B cell (primary cell): ENCODE results near the gene PDP2. TPM values are rescaled to one million over a fixed set of nuclear protein-coding genes. Genes with fewer than 3 reads are reported as not detected.
A peak's percentile ranks its signal among the peaks of the same experiment; 100 is the strongest.

Experiments used
- ATAC-seq: fragments of 200-7000 bp; cut with Tn5 transposase; one replicate; pipeline ENCODE4 v1.10.0; 2021; ENCODE audit warnings: low read depth, mild to moderate bottlenecking, moderate number of reproducible peaks, moderate library complexity
- CTCF ChIA-PET: fragments of 350-600 bp; sonication (Branson Sonifier 250); formaldehyde crosslinking; loops from one replicate; lab custom pipeline; 2021; ENCODE audit warnings: antibody characterized with exemption, inconsistent platforms; lab: Charles Lee
- POLR2A ChIA-PET: fragments of 350-600 bp; sonication (Branson Sonifier 250); formaldehyde crosslinking; loops from one replicate; lab custom pipeline; 2021; ENCODE audit warnings: antibody characterized with exemption; lab: Charles Lee
- DNase-seq: peaks from one replicate; pipeline ENCODE4 v3.0.0; 2013
- H2AFZ ChIP-seq: 2 replicates; pipeline ENCODE4 v1.6.1; 2012; ENCODE audit warnings: mild to moderate bottlenecking, low read depth, low read length; ENCODE audit not compliant: insufficient read depth, poor library complexity, severe bottlenecking
- H3K27ac ChIP-seq, 2 donors: 1 replicate in 1 of 2; 2 replicates in 1 of 2; pipeline ENCODE4 v1.5.1; 2012 to 2013; ENCODE audit warnings: low read length in 2 of 2, mild to moderate bottlenecking in 2 of 2, moderate library complexity in 1 of 2
- H3K27me3 ChIP-seq, 4 experiments: fragments of 200-600 bp in 1 of 4; sonication (generic) in 1 of 4; replicated peaks in 1 of 4; 1 replicate in 2 of 4; 2 replicates in 2 of 4; pipeline versions ENCODE4 v1.6.1 to v1.7.0; 2013 to 2016; ENCODE audit warnings: low read length in 3 of 4, mild to moderate bottlenecking in 2 of 4, mixed read lengths in 1 of 4, moderate library complexity in 1 of 4; ENCODE audit not compliant: insufficient read depth in 4 of 4, control insufficient read depth in 3 of 4; ENCODE audit errors: control extremely low read depth in 1 of 4
- H3K36me3 ChIP-seq, 2 experiments: replicated peaks in 1 of 2; 1 replicate in 1 of 2; 2 replicates in 1 of 2; pipeline versions ENCODE4 v1.6.1 to v1.7.1; 2013; ENCODE audit warnings: low read length in 1 of 2; ENCODE audit not compliant: insufficient read depth in 2 of 2, control insufficient read depth in 1 of 2; ENCODE audit errors: control extremely low read depth in 1 of 2, extremely low read depth in 1 of 2
- H3K4me1 ChIP-seq, 2 donors: fragments of 200-600 bp in 1 of 2; sonication (generic) in 1 of 2; 1 replicate in 1 of 2; 2 replicates in 1 of 2; pipeline versions ENCODE4 v1.5.1 to v1.6.1; 2013 to 2017; ENCODE audit warnings: low read length in 2 of 2; ENCODE audit not compliant: control insufficient read depth in 2 of 2, insufficient read depth in 2 of 2
- H3K4me2 ChIP-seq: replicated peaks from 2 replicates; pipeline ENCODE3; 2012; ENCODE audit warnings: mild to moderate bottlenecking, low read depth, low read length; ENCODE audit not compliant: poor library complexity, severe bottlenecking
- H3K4me3 ChIP-seq, 5 experiments: fragments of 200-600 bp in 1 of 5; sonication (generic) in 1 of 5; 1 replicate in 3 of 5; 2 replicates in 2 of 5; pipeline versions ENCODE4 v1.5.1 to v1.7.0; 2011 to 2016; ENCODE audit warnings: low read length in 4 of 5, mild to moderate bottlenecking in 4 of 5, low read depth in 2 of 5, control low read depth in 1 of 5, moderate library complexity in 1 of 5; ENCODE audit not compliant: insufficient read depth in 1 of 5; ENCODE audit errors: control extremely low read depth in 1 of 5, extremely low read depth in 1 of 5
- H3K79me2 ChIP-seq: fragments of 200-600 bp; sonication (generic); one replicate; pipeline ENCODE4 v1.6.0; 2016; ENCODE audit warnings: low read length; ENCODE audit not compliant: control insufficient read depth, insufficient read depth
- H3K9ac ChIP-seq: fragments of 200-600 bp; sonication (generic); 2 replicates; pipeline ENCODE4 v1.6.1; 2017; ENCODE audit warnings: mild to moderate bottlenecking, low read length, moderate library complexity
- H3K9me3 ChIP-seq, 3 donors: one replicate each; pipeline versions ENCODE4 v1.6.1 to v1.7.1; 2013; ENCODE audit warnings: low read length in 2 of 3; ENCODE audit not compliant: control insufficient read depth in 2 of 3, insufficient read depth in 1 of 3; ENCODE audit errors: control extremely low read depth in 1 of 3
- H4K20me1 ChIP-seq: 2 replicates; pipeline ENCODE4 v1.6.0; 2012; ENCODE audit warnings: mild to moderate bottlenecking, low read length; ENCODE audit not compliant: insufficient read depth, control insufficient read depth, poor library complexity, severe bottlenecking
- H3K27ac Mint-ChIP-seq: one replicate; pipeline ENCODE4 v1.8.0; 2021; ENCODE audit warnings: mixed read lengths
- H3K27me3 Mint-ChIP-seq: one replicate; pipeline ENCODE4 v1.8.0; 2021; ENCODE audit warnings: mixed read lengths
- H3K4me1 Mint-ChIP-seq: one replicate; pipeline ENCODE4 v1.8.0; 2021; ENCODE audit warnings: mixed read lengths
- H3K4me3 Mint-ChIP-seq: one replicate; pipeline ENCODE4 v1.8.0; 2021; ENCODE audit warnings: mixed read lengths
- H3K9me3 Mint-ChIP-seq: one replicate; pipeline ENCODE4 v1.8.0; 2022; ENCODE audit warnings: mixed read lengths; ENCODE audit not compliant: insufficient read depth
- CTCF ChIP-seq: fragments of 200-600 bp; IDR thresholded peaks from one replicate; pipeline ENCODE4 v1.8.0; 2022; ENCODE audit warnings: antibody characterized with exemption, mild to moderate bottlenecking
- EZH2 ChIP-seq: IDR thresholded peaks from 2 replicates; pipeline ENCODE4 v1.6.1; 2012; ENCODE audit warnings: borderline replicate concordance, low read depth, mild to moderate bottlenecking, moderate library complexity, low read length; ENCODE audit not compliant: insufficient read depth, poor library complexity, severe bottlenecking
- WGBS: methylation state at CpG from one replicate; pipeline ENCODE4 v1.1.5; 2013; ENCODE audit warnings: missing lambda C conversion rate; ENCODE audit not compliant: insufficient coverage; 5-methylcytosine and 5-hydroxymethylcytosine counted together
- intact Hi-C: fragments of 100-400 bp; cut with micrococcal nuclease; formaldehyde crosslinking; loops from one replicate; pipeline ENCODE4 v1.10.0; 2022
- polyA plus RNA-seq: library from polyadenylated mRNA; depleted of rRNA; stranded (reverse); fragments of >200 nt; gene quantifications from 2 replicates; pipeline ENCODE4 v1.2.3, GENCODE V29; 2012
- total RNA-seq, 2 donors: library from RNA; stranded (reverse); fragments of 120-200 nt in 1 of 2; gene quantifications; 1 replicate in 1 of 2; 2 replicates in 1 of 2; pipeline versions ENCODE4 v1.2.3 to v1.2.4, GENCODE V29; 2013 to 2022

Gene PDP2
- total and polyA plus RNA-seq, 2 donors (not counting 1 experiment from before 2014, with no cell fraction given): 1.9 to 18.7 TPM

GRCh38 chr16:66845080-66845410 is 35.3 kb upstream of the PDP2 start:
- DNase-seq: no peak
- Histone ChIP-seq H3K4me3 (no peak overlapping the region), H3K27me3 (peaks cover 0 to 39% (median 15%) of the 10 kb centered on the region in 4 experiments), H3K27ac (no peak overlapping the region), H3K4me2 (peak overlapping the region; percentile 76), H2AFZ (peak overlapping the region; percentile 49), H3K4me1 (peaks cover 17 to 18% of the 10 kb centered on the region in 2 donors), H3K9ac (peak overlapping the region; percentile 51), H4K20me1 (no peaks in the 10 kb centered on the region), H3K9me3 (no peaks in the 10 kb centered on the region), H3K36me3 (no peaks in the 10 kb centered on the region), H3K79me2 (no peaks in the 10 kb centered on the region)
- Mint-ChIP-seq H3K4me3 (peak overlapping the region; percentile 32), H3K27me3 (peaks cover 47% of the 10 kb centered on the region), H3K27ac (no peak overlapping the region), H3K9me3 (no peaks in the 10 kb centered on the region), H3K4me1 (peaks cover 18% of the 10 kb centered on the region)
- POLR2A ChIA-PET: no interaction called here
- TF ChIP-seq EZH2: no peak
- TF ChIP-seq CTCF: no peak
- CTCF ChIA-PET: interaction anchor here (1.4 kb wide), 1 partner anchor 15 kb away, joined by 3 read pairs; the partner anchor contains the start of gene NAE1
- 7% methylated on average over 9 of the region's 10 CpGs for WGBS
- intact Hi-C loops: no loop called here
- ATAC-seq: no peak

GRCh38 chr16:66845791-66846221 is 34.5 kb upstream of the PDP2 start:
- no peak for TF ChIP-seq EZH2
- no peak for TF ChIP-seq CTCF
- intact Hi-C loops: no loop called here
- CTCF ChIA-PET: interaction anchor here (1.4 kb wide), 1 partner anchor 15 kb away, joined by 3 read pairs; the partner anchor contains the start of gene NAE1
- Histone ChIP-seq H3K4me3 (no peak overlapping the region), H2AFZ (no peak overlapping the region), H3K9me3 (no peaks in the 10 kb centered on the region), H4K20me1 (no peaks in the 10 kb centered on the region), H3K9ac (no peak overlapping the region), H3K4me2 (no peak overlapping the region), H3K36me3 (no peaks in the 10 kb centered on the region), H3K27ac (no peak overlapping the region), H3K27me3 (peaks cover 0 to 39% (median 15%) of the 10 kb centered on the region in 4 experiments), H3K79me2 (no peaks in the 10 kb centered on the region), H3K4me1 (peaks cover 17 to 18% of the 10 kb centered on the region in 2 donors)
- Mint-ChIP-seq H3K4me3 (peak overlapping the region; percentile 40), H3K27me3 (peaks cover 47% of the 10 kb centered on the region), H3K4me1 (peaks cover 18% of the 10 kb centered on the region), H3K27ac (no peak overlapping the region), H3K9me3 (no peaks in the 10 kb centered on the region)
- POLR2A ChIA-PET: no interaction called here
- ATAC-seq (no peak), DNase-seq (no peak)
- WGBS: 36% methylated on average over 9 of the region's 9 CpGs
